ENCODE data around the gene USP51. TPM values are rescaled to one million over a fixed set of nuclear protein-coding genes. Genes with fewer than 3 reads are reported as not detected.

USP51 gene
- total RNA-seq, 1 experiment from 2014 or later = 6.8 TPM

DNA sequence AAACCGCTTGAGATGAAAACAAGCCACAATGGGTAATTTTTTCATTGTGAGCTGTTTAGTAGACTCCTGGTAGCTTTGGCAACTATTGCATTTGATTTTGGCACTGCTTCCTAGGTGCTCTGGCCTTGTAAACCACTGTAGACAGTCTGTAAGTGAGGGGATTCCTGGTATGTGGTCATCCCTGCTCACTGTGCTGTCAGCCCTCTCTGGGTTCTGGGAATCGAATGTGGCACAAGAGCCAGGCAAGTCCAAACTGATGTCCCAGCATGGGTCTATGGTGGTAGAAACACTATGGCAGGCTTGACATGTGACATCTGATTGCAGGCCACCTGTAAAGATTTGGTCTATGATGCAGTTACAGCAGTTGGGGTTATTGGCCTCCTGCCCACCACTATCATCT, 2.5 kb downstream of the USP51 start:
- no peaks in the 10 kb centered on the region for H3K79me1 ChIP-seq (ENCODE audit: insufficient read depth, low read depth, low read length, poor library complexity, severe bottlenecking)
- no peak for DNase-seq
- no peak overlapping the region for H3K9ac ChIP-seq (ENCODE audit: extremely low read depth, insufficient read length, low read length)
- H3K4me1 ChIP-seq (ENCODE audit: insufficient read depth, low read length) = no peaks in the 10 kb centered on the region
- no peak overlapping the region for H4K91ac ChIP-seq (ENCODE audit: insufficient read length, low read depth, low read length)
- no peak overlapping the region for H3T11ph ChIP-seq (ENCODE audit: low read length)
- H3K4me3 Mint-ChIP-seq = no peak overlapping the region
- H3K23ac ChIP-seq (ENCODE audit: insufficient read length, low read depth, low read length) = no peak overlapping the region
- no CpG with 5 or more reads among the region's 2 CpGs for WGBS (ENCODE audit: extremely low coverage, insufficient read length, low lambda C conversion rate)
- H4K8ac ChIP-seq (replicated peaks; ENCODE audit: insufficient read length, low read depth, low read length) = no peak overlapping the region
- no peak overlapping the region for H4K5ac ChIP-seq (ENCODE audit: insufficient read length, low read depth, low read length)
- H2AFZ ChIP-seq (ENCODE audit: low read length) = no peak overlapping the region
- H3K9me3 Mint-ChIP-seq = peaks cover 60 to 77% of the 10 kb centered on the region in 2 experiments
- no peak overlapping the region for H3K56ac ChIP-seq (ENCODE audit: insufficient read length, low read depth, low read length)
- H3K18ac ChIP-seq (ENCODE audit: insufficient read length, low read depth, low read length) = no peak overlapping the region
- no peak overlapping the region for H3K4me2 ChIP-seq (ENCODE audit: insufficient read depth, insufficient read length, low read length)
- no peak overlapping the region for H3K14ac ChIP-seq (ENCODE audit: insufficient read depth, low read length)
- H4K20me1 ChIP-seq (ENCODE audit: control insufficient read depth, insufficient read depth, insufficient read length) = no peaks in the 10 kb centered on the region
- H2BK120ac ChIP-seq (ENCODE audit: low read depth, low read length, poor library complexity, severe bottlenecking) = no peak overlapping the region
- H2AK5ac ChIP-seq (ENCODE audit: insufficient read length, low read length) = no peak overlapping the region
- no peak overlapping the region for H2BK12ac ChIP-seq (ENCODE audit: insufficient read length, low read depth, low read length)
- H2BK20ac ChIP-seq (ENCODE audit: low read depth, low read length, poor library complexity, severe bottlenecking) = no peak overlapping the region
- peaks cover 3% of the 10 kb centered on the region for H3K27me3 Mint-ChIP-seq (ENCODE audit: low read depth)
- no peak overlapping the region for H2BK15ac ChIP-seq (ENCODE audit: low read depth, low read length)
- no peaks in the 10 kb centered on the region for H3K23me2 ChIP-seq (ENCODE audit: insufficient read length, low read depth, low read length, poor library complexity, severe bottlenecking)
- H3K79me2 ChIP-seq (ENCODE audit: insufficient read depth, low read length) = no peaks in the 10 kb centered on the region
- H3K4me1 Mint-ChIP-seq = peaks cover 4 to 5% of the 10 kb centered on the region in 2 experiments; a peak in 3 of 4 replicates
- no peak overlapping the region for H3K27ac ChIP-seq (ENCODE audit: insufficient read length, low read depth, low read length)
- H3K36me3 Mint-ChIP-seq (ENCODE audit: insufficient read depth in 1 of 3, low read depth in 3 of 3) = peaks cover 5 to 18% (median 14%) of the 10 kb centered on the region in 3 experiments; a peak in 6 of 7 replicates
- H3K27me3 ChIP-seq (ENCODE audit: insufficient read depth, low read length) = 0 out of 2 replicates have a peak, but pooled peaks cover 4% of the 10 kb centered on the region
- peaks cover 60% of the 10 kb centered on the region for H3K9me3 ChIP-seq (ENCODE audit: control insufficient read depth, low read depth, low read length)
- no peak overlapping the region for H3K4ac ChIP-seq (ENCODE audit: low read depth, low read length)
- TF ChIP-seq, protein P1, sequence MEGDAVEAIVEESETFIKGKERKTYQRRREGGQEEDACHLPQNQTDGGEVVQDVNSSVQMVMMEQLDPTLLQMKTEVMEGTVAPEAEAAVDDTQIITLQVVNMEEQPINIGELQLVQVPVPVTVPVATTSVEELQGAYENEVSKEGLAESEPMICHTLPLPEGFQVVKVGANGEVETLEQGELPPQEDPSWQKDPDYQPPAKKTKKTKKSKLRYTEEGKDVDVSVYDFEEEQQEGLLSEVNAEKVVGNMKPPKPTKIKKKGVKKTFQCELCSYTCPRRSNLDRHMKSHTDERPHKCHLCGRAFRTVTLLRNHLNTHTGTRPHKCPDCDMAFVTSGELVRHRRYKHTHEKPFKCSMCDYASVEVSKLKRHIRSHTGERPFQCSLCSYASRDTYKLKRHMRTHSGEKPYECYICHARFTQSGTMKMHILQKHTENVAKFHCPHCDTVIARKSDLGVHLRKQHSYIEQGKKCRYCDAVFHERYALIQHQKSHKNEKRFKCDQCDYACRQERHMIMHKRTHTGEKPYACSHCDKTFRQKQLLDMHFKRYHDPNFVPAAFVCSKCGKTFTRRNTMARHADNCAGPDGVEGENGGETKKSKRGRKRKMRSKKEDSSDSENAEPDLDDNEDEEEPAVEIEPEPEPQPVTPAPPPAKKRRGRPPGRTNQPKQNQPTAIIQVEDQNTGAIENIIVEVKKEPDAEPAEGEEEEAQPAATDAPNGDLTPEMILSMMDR (conservative IDR thresholded peaks at IDR 0.05) = no peak
- no peak overlapping the region for H3K27ac Mint-ChIP-seq
- no peak overlapping the region for H2BK5ac ChIP-seq (ENCODE audit: insufficient read length, low read length)
